OCI-LY1 (cell line): ENCODE results near the gene DDX50.

Experiments used
- EZH2 ChIP-seq: fragments of 200-600 bp; sonication (generic), shearing (Covaris generic); IDR thresholded peaks from 2 replicates; pipeline ENCODE4 v1.8.0; 2017; ENCODE audit warnings: borderline replicate concordance, mixed run types, mild to moderate bottlenecking, antibody characterized with exemption, low read length, moderate library complexity, mixed read lengths
- TF ChIP-seq, protein P1 (sequence below): fragments of 200-600 bp; sonication (generic), shearing (Covaris generic); IDR thresholded peaks from 2 replicates; pipeline ENCODE4 v1.5.1; 2017; ENCODE audit warnings: mild to moderate bottlenecking, antibody characterized with exemption, low read length, moderate library complexity, mixed read lengths

DNA sequence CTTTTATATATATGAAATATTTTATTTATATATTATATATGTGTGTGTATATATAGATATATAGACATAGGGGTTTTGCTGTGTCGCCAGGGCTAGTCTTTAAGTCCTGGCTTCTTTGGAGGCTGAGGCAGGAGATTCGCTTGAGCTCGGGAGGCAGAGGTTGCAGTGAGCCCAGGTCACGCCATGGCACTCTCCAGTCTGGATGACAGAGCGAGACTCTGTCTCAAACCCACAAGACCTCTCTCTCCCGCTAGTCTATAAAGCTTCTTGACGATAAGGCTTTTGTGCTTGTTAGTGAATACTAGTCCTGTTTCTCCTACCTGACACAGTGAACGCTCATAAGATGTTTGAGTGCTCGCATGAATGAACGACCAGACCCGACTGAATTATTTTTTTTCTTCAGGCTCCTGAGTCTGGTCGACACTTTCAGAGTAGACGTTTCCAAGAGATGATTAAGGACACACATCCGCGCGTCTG lies 54.3 kb downstream of the DDX50 start:
- TF ChIP-seq, protein P1, sequence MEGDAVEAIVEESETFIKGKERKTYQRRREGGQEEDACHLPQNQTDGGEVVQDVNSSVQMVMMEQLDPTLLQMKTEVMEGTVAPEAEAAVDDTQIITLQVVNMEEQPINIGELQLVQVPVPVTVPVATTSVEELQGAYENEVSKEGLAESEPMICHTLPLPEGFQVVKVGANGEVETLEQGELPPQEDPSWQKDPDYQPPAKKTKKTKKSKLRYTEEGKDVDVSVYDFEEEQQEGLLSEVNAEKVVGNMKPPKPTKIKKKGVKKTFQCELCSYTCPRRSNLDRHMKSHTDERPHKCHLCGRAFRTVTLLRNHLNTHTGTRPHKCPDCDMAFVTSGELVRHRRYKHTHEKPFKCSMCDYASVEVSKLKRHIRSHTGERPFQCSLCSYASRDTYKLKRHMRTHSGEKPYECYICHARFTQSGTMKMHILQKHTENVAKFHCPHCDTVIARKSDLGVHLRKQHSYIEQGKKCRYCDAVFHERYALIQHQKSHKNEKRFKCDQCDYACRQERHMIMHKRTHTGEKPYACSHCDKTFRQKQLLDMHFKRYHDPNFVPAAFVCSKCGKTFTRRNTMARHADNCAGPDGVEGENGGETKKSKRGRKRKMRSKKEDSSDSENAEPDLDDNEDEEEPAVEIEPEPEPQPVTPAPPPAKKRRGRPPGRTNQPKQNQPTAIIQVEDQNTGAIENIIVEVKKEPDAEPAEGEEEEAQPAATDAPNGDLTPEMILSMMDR, result no peak
- no peak for TF ChIP-seq EZH2
